Pulmonary artery endothelial cell (primary cell): ENCODE measurements around the gene STPG4. TPM values are rescaled to one million over a fixed set of nuclear protein-coding genes. Genes with fewer than 3 reads are reported as not detected.
"Not testable (repeated sequence)": the region's sequence is repeated elsewhere in the genome, so short reads cannot be mapped to it uniquely, and the experiment has no call there.

ENCODE experiments used
- DNase-seq: peaks from one replicate; pipeline ENCODE4 v3.0.0-alpha.2; 2011; ENCODE audit warnings: low read depth, low spot score
- total RNA-seq: library from RNA; depleted of rRNA; stranded (reverse); fragments of >200 nt; gene quantifications from 2 replicates; pipeline ENCODE4 v1.2.3, GENCODE V29; 2014

The STPG4 gene
- total RNA-seq, 1 donor from 2014 or later = not detected

- no peak for DNase-seq
Measured at GRCh38 chr2:47173986-47174732, 19.1 kb upstream of the STPG4 start.

GRCh38 chr2:47172922-47173695 is 18.0 kb upstream of the STPG4 start:
- DNase-seq = no peak

- DNase-seq = no peak
Measured at GRCh38 chr2:47172156-47172921, 17.2 kb upstream of the STPG4 start.

- no peak for DNase-seq
Measured at GRCh38 chr2:47169784-47170183, 14.7 kb upstream of the STPG4 start.

GRCh38 chr2:47168895-47169294 is 13.8 kb upstream of the STPG4 start:
- DNase-seq = not testable (repeated sequence)

GRCh38 chr2:47167149-47167548 is 12.0 kb upstream of the STPG4 start:
- DNase-seq = no peak

- DNase-seq = no peak
Measured at GRCh38 chr2:47165001-47165555, 10.0 kb upstream of the STPG4 start.

GRCh38 chr2:47162780-47163179 is 7.7 kb upstream of the STPG4 start:
- no peak for DNase-seq

- no peak for DNase-seq
Measured at GRCh38 chr2:47161475-47161874, 6.4 kb upstream of the STPG4 start.

GRCh38 chr2:47160660-47161059 is 5.6 kb upstream of the STPG4 start:
- no peak for DNase-seq

GRCh38 chr2:47160211-47160610 is 5.1 kb upstream of the STPG4 start:
- DNase-seq = no peak

GRCh38 chr2:47159627-47160026 is 4.5 kb upstream of the STPG4 start:
- DNase-seq = no peak

GRCh38 chr2:47158576-47158975 is 3.5 kb upstream of the STPG4 start:
- no peak for DNase-seq

- DNase-seq = no peak
Measured at GRCh38 chr2:47152803-47153202, 2.3 kb downstream of the STPG4 start.

GRCh38 chr2:47150175-47150574 is 4.9 kb downstream of the STPG4 start:
- no peak for DNase-seq

- DNase-seq = no peak
Measured at GRCh38 chr2:47147021-47147420, 8.1 kb downstream of the STPG4 start.

- DNase-seq = no peak
Measured at GRCh38 chr2:47145466-47145865, 9.6 kb downstream of the STPG4 start.

GRCh38 chr2:47141520-47141919 is 13.6 kb downstream of the STPG4 start:
- DNase-seq = no peak

- no peak for DNase-seq
Measured at GRCh38 chr2:47134386-47135090, 20.6 kb downstream of the STPG4 start.

- no peak for DNase-seq
Measured at GRCh38 chr2:47133046-47133445, 22.1 kb downstream of the STPG4 start.

- no peak for DNase-seq
Measured at GRCh38 chr2:47129191-47129706, 25.9 kb downstream of the STPG4 start.
